Measurements from ENCODE around the gene DOCK1.

Gene DOCK1

GRCh38 chr10:126966938-126967337 lies 61.7 kb downstream of the DOCK1 start:
- H3K9me3 ChIP-seq: no peaks in the 10 kb centered on the region
- TF ChIP-seq, protein P1, sequence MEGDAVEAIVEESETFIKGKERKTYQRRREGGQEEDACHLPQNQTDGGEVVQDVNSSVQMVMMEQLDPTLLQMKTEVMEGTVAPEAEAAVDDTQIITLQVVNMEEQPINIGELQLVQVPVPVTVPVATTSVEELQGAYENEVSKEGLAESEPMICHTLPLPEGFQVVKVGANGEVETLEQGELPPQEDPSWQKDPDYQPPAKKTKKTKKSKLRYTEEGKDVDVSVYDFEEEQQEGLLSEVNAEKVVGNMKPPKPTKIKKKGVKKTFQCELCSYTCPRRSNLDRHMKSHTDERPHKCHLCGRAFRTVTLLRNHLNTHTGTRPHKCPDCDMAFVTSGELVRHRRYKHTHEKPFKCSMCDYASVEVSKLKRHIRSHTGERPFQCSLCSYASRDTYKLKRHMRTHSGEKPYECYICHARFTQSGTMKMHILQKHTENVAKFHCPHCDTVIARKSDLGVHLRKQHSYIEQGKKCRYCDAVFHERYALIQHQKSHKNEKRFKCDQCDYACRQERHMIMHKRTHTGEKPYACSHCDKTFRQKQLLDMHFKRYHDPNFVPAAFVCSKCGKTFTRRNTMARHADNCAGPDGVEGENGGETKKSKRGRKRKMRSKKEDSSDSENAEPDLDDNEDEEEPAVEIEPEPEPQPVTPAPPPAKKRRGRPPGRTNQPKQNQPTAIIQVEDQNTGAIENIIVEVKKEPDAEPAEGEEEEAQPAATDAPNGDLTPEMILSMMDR (IDR thresholded peaks at IDR 0.05): no peak
- H3K27me3 ChIP-seq: no peaks in the 10 kb centered on the region
- no peak overlapping the region for H3K27ac ChIP-seq
- H3K36me3 ChIP-seq: no peaks in the 10 kb centered on the region
- H3K4me1 ChIP-seq (ENCODE audit: control insufficient read depth in 1 of 2, insufficient read depth in 1 of 2, low read depth in 1 of 2, low read length in 1 of 2): no peaks in the 10 kb centered on the region
- H3K4me3 ChIP-seq (ENCODE audit: low read depth in 1 of 2, low read length in 1 of 2): no peak overlapping the region

DNA sequence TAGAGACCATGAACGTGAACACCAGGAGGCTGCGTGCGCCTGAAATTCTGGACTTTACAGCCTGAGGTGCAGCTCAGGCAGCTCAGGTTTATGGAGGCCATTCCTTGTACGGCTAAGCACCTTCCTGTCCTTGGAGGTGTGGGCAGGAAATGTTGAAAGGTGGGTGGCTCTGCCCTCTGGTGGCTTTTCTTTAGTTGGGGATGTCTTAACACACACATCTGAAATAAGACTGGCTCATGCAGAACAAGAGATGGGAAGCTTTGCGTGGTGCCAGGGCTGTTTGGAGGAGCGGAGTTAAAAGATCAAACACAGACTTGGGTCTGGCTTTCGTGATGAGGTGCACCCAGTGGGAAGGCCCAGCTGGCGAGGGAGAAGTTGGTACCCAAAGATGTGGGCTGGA lies 64.1 kb downstream of the DOCK1 start:
- H3K27me3 ChIP-seq: no peaks in the 10 kb centered on the region
- TF ChIP-seq, protein P1 (IDR thresholded peaks at IDR 0.05): no peak
- H3K4me3 ChIP-seq (ENCODE audit: low read depth in 1 of 2, low read length in 1 of 2): no peak overlapping the region
- H3K9me3 ChIP-seq: no peaks in the 10 kb centered on the region
- H3K27ac ChIP-seq: no peak overlapping the region
- no peaks in the 10 kb centered on the region for H3K36me3 ChIP-seq
- H3K4me1 ChIP-seq (ENCODE audit: control insufficient read depth in 1 of 2, insufficient read depth in 1 of 2, low read depth in 1 of 2, low read length in 1 of 2): no peaks in the 10 kb centered on the region

DNA sequence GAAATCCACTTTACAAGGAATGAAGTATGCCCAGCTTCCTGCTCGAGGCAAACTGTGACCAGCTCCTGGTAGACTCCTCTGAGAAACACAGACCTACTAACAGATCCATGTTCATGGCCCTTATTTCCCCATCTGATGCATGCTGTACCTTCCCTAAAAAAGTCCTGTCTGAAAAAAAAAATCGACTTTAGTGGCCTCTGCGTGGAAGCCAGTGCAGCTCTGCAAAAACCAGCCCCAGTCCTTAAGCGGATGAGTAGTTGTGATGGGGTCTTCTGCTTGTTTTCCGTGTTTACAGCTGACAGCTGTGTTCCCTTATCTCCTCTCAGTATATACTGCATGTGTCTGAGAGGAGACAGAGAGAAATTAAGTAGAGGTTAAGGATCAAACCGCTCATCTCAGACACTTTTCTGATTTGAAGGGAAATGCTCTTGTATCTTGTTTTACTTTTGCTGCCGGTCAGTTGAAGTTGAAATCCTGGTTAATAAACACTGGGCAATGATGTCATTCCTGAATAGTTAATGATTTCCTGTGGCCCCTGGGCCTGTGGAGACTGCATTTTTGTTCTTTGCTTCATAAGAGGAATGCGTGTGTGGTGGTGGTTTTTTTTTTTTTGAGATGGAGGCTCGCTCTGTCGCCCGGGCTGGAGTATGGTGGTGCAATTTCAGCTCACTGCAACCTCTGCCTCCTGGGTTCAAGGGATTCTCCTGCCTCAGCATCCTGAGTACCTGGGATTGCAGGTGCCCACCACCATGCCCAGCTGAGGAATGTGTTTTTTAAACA lies 67.6 kb downstream of the DOCK1 start:
- no peaks in the 10 kb centered on the region for H3K4me1 ChIP-seq (ENCODE audit: control insufficient read depth in 1 of 2, insufficient read depth in 1 of 2, low read depth in 1 of 2, low read length in 1 of 2)
- H3K36me3 ChIP-seq: no peaks in the 10 kb centered on the region
- no peaks in the 10 kb centered on the region for H3K27me3 ChIP-seq
- no peaks in the 10 kb centered on the region for H3K9me3 ChIP-seq
- H3K4me3 ChIP-seq (ENCODE audit: low read depth in 1 of 2, low read length in 1 of 2): no peak overlapping the region
- TF ChIP-seq, protein P1 (IDR thresholded peaks at IDR 0.05): no peak
- H3K27ac ChIP-seq: no peak overlapping the region

GRCh38 chr10:126975221-126975620 lies 70.0 kb downstream of the DOCK1 start:
- H3K27ac ChIP-seq: no peak overlapping the region
- no peaks in the 10 kb centered on the region for H3K36me3 ChIP-seq
- H3K4me1 ChIP-seq (ENCODE audit: control insufficient read depth in 1 of 2, insufficient read depth in 1 of 2, low read depth in 1 of 2, low read length in 1 of 2): no peaks in the 10 kb centered on the region
- TF ChIP-seq, protein P1 (IDR thresholded peaks at IDR 0.05): no peak
- H3K9me3 ChIP-seq: no peaks in the 10 kb centered on the region
- H3K4me3 ChIP-seq (ENCODE audit: low read depth in 1 of 2, low read length in 1 of 2): no peak overlapping the region
- no peaks in the 10 kb centered on the region for H3K27me3 ChIP-seq

GRCh38 chr10:126977216-126977615 lies 72.0 kb downstream of the DOCK1 start:
- no peaks in the 10 kb centered on the region for H3K9me3 ChIP-seq
- H3K36me3 ChIP-seq: no peaks in the 10 kb centered on the region
- TF ChIP-seq, protein P1 (IDR thresholded peaks at IDR 0.05): no peak
- no peaks in the 10 kb centered on the region for H3K27me3 ChIP-seq
- H3K4me1 ChIP-seq (ENCODE audit: control insufficient read depth in 1 of 2, insufficient read depth in 1 of 2, low read depth in 1 of 2, low read length in 1 of 2): no peaks in the 10 kb centered on the region
- H3K4me3 ChIP-seq (ENCODE audit: low read depth in 1 of 2, low read length in 1 of 2): no peak overlapping the region
- no peak overlapping the region for H3K27ac ChIP-seq
